ENCODE results near the gene KCNMA1.

The KCNMA1 gene

GRCh38 chr10:77052593-77052992 lies 585.0 kb downstream of the KCNMA1 start:
- TF ChIP-seq CTCF (IDR thresholded peaks at IDR 0.05; ENCODE audit: insufficient read depth, low read depth, low read length, missing control alignments): no peak
- no peak overlapping the region for H3K4me3 ChIP-seq (ENCODE audit: low read depth, low read length)
- no peak for DNase-seq (ENCODE audit: low read depth)

GRCh38 chr10:77051837-77052236 lies 585.8 kb downstream of the KCNMA1 start:
- DNase-seq (ENCODE audit: low read depth): no peak
- H3K4me3 ChIP-seq (ENCODE audit: low read depth, low read length): no peak overlapping the region
- no peak for TF ChIP-seq CTCF (IDR thresholded peaks at IDR 0.05; ENCODE audit: insufficient read depth, low read depth, low read length, missing control alignments)

- no peak for TF ChIP-seq CTCF (IDR thresholded peaks at IDR 0.05; ENCODE audit: insufficient read depth, low read depth, low read length, missing control alignments)
- DNase-seq (ENCODE audit: low read depth): no peak
- no peak overlapping the region for H3K4me3 ChIP-seq (ENCODE audit: low read depth, low read length)
These were observed 587.7 kb downstream of the KCNMA1 start for GRCh38 chr10:77049896-77050295.

- H3K4me3 ChIP-seq (ENCODE audit: low read depth, low read length): no peak overlapping the region
- DNase-seq (ENCODE audit: low read depth): no peak
- TF ChIP-seq CTCF (IDR thresholded peaks at IDR 0.05; ENCODE audit: insufficient read depth, low read depth, low read length, missing control alignments): no peak
These were observed 588.5 kb downstream of the KCNMA1 start for GRCh38 chr10:77049146-77049545.

- DNase-seq (ENCODE audit: low read depth): no peak
- no peak for TF ChIP-seq CTCF (IDR thresholded peaks at IDR 0.05; ENCODE audit: insufficient read depth, low read depth, low read length, missing control alignments)
These were observed 592.5 kb downstream of the KCNMA1 start for GRCh38 chr10:77045085-77045484.

GRCh38 chr10:77043420-77043763 lies 594.2 kb downstream of the KCNMA1 start:
- H3K4me3 ChIP-seq (ENCODE audit: low read depth, low read length): no peak overlapping the region
- TF ChIP-seq CTCF (IDR thresholded peaks at IDR 0.05; ENCODE audit: insufficient read depth, low read depth, low read length, missing control alignments): no peak
- no peak for DNase-seq (ENCODE audit: low read depth)

More at GRCh38 chr10:77045085-77045484, 592.5 kb downstream of the KCNMA1 start:
- no peak overlapping the region for H3K4me3 ChIP-seq (ENCODE audit: low read depth, low read length)

GRCh38 chr10:77042706-77043419 lies 594.7 kb downstream of the KCNMA1 start:
- no peak for DNase-seq (ENCODE audit: low read depth)

More at GRCh38 chr10:77042706-77043419, 594.7 kb downstream of the KCNMA1 start:
- no peak for TF ChIP-seq CTCF (IDR thresholded peaks at IDR 0.05; ENCODE audit: insufficient read depth, low read depth, low read length, missing control alignments)
- no peak overlapping the region for H3K4me3 ChIP-seq (ENCODE audit: low read depth, low read length)

All from GM12865 (cell line).